ENCODE measurements around the gene KIF6.

DNA sequence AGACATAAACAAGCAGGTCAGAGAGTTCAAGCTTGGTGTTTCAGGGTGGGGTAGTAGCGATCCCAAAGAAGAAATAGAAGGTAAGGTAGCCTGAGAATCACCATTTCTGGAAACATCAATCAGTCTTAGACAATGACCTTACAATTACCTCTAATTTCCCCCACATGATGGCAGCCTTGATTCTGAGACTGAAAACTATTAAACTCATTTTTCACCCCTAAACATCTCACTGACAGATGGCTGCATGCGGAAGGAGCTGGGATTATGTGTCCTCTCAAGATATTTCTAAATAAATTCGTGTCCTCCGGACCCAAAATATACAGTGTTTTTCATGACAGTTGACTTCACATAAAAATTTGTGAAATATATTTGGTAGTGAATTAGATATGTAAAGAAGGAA lies 61.0 kb downstream of the KIF6 start:
- TF ChIP-seq REST (IDR thresholded peaks at IDR 0.05; ENCODE audit: insufficient replicate concordance, low read depth) (no peak), POLR2AphosphoS5 (IDR thresholded peaks at IDR 0.05; ENCODE audit: low read depth) (no peak), GABPA (IDR thresholded peaks at IDR 0.05; ENCODE audit: low read depth) (no peak), SPI1 (IDR thresholded peaks at IDR 0.05; ENCODE audit: borderline replicate concordance, low read depth) (no peak)
- TF ChIP-seq, protein P1, sequence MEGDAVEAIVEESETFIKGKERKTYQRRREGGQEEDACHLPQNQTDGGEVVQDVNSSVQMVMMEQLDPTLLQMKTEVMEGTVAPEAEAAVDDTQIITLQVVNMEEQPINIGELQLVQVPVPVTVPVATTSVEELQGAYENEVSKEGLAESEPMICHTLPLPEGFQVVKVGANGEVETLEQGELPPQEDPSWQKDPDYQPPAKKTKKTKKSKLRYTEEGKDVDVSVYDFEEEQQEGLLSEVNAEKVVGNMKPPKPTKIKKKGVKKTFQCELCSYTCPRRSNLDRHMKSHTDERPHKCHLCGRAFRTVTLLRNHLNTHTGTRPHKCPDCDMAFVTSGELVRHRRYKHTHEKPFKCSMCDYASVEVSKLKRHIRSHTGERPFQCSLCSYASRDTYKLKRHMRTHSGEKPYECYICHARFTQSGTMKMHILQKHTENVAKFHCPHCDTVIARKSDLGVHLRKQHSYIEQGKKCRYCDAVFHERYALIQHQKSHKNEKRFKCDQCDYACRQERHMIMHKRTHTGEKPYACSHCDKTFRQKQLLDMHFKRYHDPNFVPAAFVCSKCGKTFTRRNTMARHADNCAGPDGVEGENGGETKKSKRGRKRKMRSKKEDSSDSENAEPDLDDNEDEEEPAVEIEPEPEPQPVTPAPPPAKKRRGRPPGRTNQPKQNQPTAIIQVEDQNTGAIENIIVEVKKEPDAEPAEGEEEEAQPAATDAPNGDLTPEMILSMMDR (IDR thresholded peaks at IDR 0.05; ENCODE audit: insufficient read depth, low read length) = no peak
